HCT116 (cell line): Measurements from ENCODE around the gene MCF2L. TPM values are rescaled to one million over a fixed set of nuclear protein-coding genes. Genes with fewer than 3 reads are reported as not detected.

Experiments used
- ATAC-seq: fragments of 200-7000 bp; cut with Tn5 transposase; 2 replicates; pipeline ENCODE4 v1.9.1; 2020; ENCODE audit warnings: mild to moderate bottlenecking, moderate library complexity
- BruUV-seq: library from RNA; stranded (reverse); fragments of 400-500 nt; replicated peaks from 2 replicates; lab custom pipeline; 2021; lab: Mats Ljungman, UMichigan
- CTCF ChIA-PET: fragments of 300-600 bp; sonication (Branson Sonifier 250); formaldehyde crosslinking; loops from one replicate; lab custom pipeline; 2021; ENCODE audit warnings: antibody characterized with exemption; lab: Charles Lee
- POLR2A ChIA-PET: fragments of 300-600, 350-600 bp; sonication (Branson Sonifier 250); formaldehyde crosslinking; loops from one replicate; lab custom pipeline; 2021; ENCODE audit warnings: antibody characterized with exemption; lab: Charles Lee
- RAD21 ChIA-PET, 2 experiments: fragments of 300-600 bp; sonication (Branson Sonifier 250); formaldehyde crosslinking; loops; one replicate each; lab custom pipeline; 2023; ENCODE audit warnings: low total read pairs in 2 of 2; ENCODE audit not compliant: uncharacterized antibody in 2 of 2, unreplicated experiment in 2 of 2, low non-redundant PET in 1 of 2; lab: Charles Lee
- DNase-seq: peaks from one replicate; pipeline ENCODE4 v3.0.0-alpha.2; 2010; ENCODE audit warnings: low read depth, low spot score
- H2AFZ ChIP-seq: fragments of 200-600 bp; shearing (Covaris generic), sonication (generic); 2 replicates; pipeline ENCODE4 v1.6.1; 2017; ENCODE audit warnings: low read depth, mixed run types, mixed read lengths, antibody characterized with exemption, low read length; ENCODE audit not compliant: poor library complexity, severe bottlenecking
- H3K27ac ChIP-seq: 2 replicates; pipeline ENCODE4 v1.5.1; 2012; ENCODE audit warnings: low read depth, low read length
- H3K27me3 ChIP-seq: fragments of 200-600 bp; sonication (generic); 2 replicates; pipeline ENCODE4 v1.6.1; 2016; ENCODE audit warnings: mixed run types, low read length, mixed read lengths; ENCODE audit not compliant: insufficient read depth
- H3K36me3 ChIP-seq, 2 experiments: fragments of 200-500 bp in 1 of 2; fragments of 200-600 bp in 1 of 2; sonication (Bioruptor generic) in 1 of 2; sonication (generic) in 1 of 2; 2 replicates each; pipeline versions ENCODE4 v1.5.1 to v1.6.1; 2014 to 2016; ENCODE audit warnings: low read length in 2 of 2, inconsistent platforms in 1 of 2, mixed read lengths in 1 of 2, mixed run types in 1 of 2; ENCODE audit not compliant: insufficient read depth in 2 of 2, control insufficient read depth in 1 of 2
- H3K4me1 ChIP-seq, 2 experiments: fragments of 200-600 bp in 1 of 2; sonication (generic) in 1 of 2; 2 replicates each; pipeline versions ENCODE4 v1.5.1 to v1.6.1; 2012 to 2017; ENCODE audit warnings: low read length in 2 of 2, inconsistent platforms in 1 of 2, mild to moderate bottlenecking in 1 of 2, mixed read lengths in 1 of 2, mixed run types in 1 of 2, moderate library complexity in 1 of 2; ENCODE audit not compliant: insufficient read depth in 2 of 2, control insufficient read depth in 1 of 2
- H3K4me2 ChIP-seq: fragments of 200-600 bp; sonication (generic); 2 replicates; pipeline ENCODE4 v1.6.1; 2017; ENCODE audit warnings: mixed run types, low read length, mixed read lengths
- H3K4me3 ChIP-seq, 2 experiments: fragments of 200-600 bp in 1 of 2; sonication (generic) in 1 of 2; replicated peaks in 1 of 2; 2 replicates each; pipeline ENCODE4 v1.5.1; 2011 to 2016; ENCODE audit warnings: low read length in 2 of 2, control low read depth in 1 of 2, low read depth in 1 of 2, mild to moderate bottlenecking in 1 of 2, mixed read lengths in 1 of 2, mixed run types in 1 of 2
- H3K79me2 ChIP-seq: fragments of 200-600 bp; sonication (generic); 2 replicates; pipeline ENCODE4 v1.6.1; 2017; ENCODE audit warnings: mild to moderate bottlenecking, mixed run types, low read length, moderate library complexity, mixed read lengths; ENCODE audit not compliant: insufficient read depth
- H3K9ac ChIP-seq: fragments of 200-600 bp; sonication (generic); 2 replicates; pipeline ENCODE4 v1.6.1; 2016; ENCODE audit warnings: low read length, mixed read lengths
- H3K9me2 ChIP-seq: fragments of 200-600 bp; sonication (generic), shearing (Covaris generic); 2 replicates; pipeline ENCODE4 v1.6.1; 2017; ENCODE audit warnings: mixed run types, mild to moderate bottlenecking, moderate library complexity; ENCODE audit not compliant: insufficient read depth
- H3K9me3 ChIP-seq, 2 experiments: fragments of 200-500 bp in 1 of 2; fragments of 200-600 bp in 1 of 2; sonication (Bioruptor generic) in 1 of 2; sonication (generic) in 1 of 2; 2 replicates each; pipeline ENCODE4 v1.6.1; 2014 to 2017; ENCODE audit warnings: low read length in 2 of 2, mixed read lengths in 2 of 2, inconsistent platforms in 1 of 2, low read depth in 1 of 2, mild to moderate bottlenecking in 1 of 2, mixed run types in 1 of 2, moderate library complexity in 1 of 2; ENCODE audit not compliant: control insufficient read depth in 1 of 2, insufficient read depth in 1 of 2
- H4K20me1 ChIP-seq: fragments of 200-600 bp; sonication (generic), shearing (Covaris generic); 2 replicates; pipeline ENCODE4 v1.6.1; 2017; ENCODE audit warnings: mixed run types, mild to moderate bottlenecking, moderate library complexity; ENCODE audit not compliant: insufficient read depth
- EZH2 ChIP-seq: fragments of 200-600 bp; sonication (generic); IDR thresholded peaks from 2 replicates; pipeline ENCODE4 v1.6.1; 2017; ENCODE audit warnings: antibody characterized with exemption, mixed run types
- EZH2phosphoT487 ChIP-seq: fragments of 200-600 bp; IDR thresholded peaks from 2 replicates; pipeline ENCODE4 v1.6.1; 2018; ENCODE audit warnings: antibody characterized with exemption, borderline replicate concordance
- POLR2AphosphoS5 ChIP-seq: IDR thresholded peaks from 2 replicates; pipeline ENCODE4 v1.6.1; 2011; ENCODE audit warnings: mild to moderate bottlenecking, low read depth, low read length, moderate library complexity
- intact Hi-C: fragments of 100-400 bp; cut with micrococcal nuclease; formaldehyde crosslinking; loops from 2 replicates; pipeline ENCODE4 v1.10.0; 2022
- total RNA-seq: library from RNA; stranded (reverse); gene quantifications from one replicate; pipeline ENCODE4 v1.2.1, GENCODE V29; 2021; ENCODE audit not compliant: unreplicated experiment

The MCF2L gene
- total RNA-seq, 1 experiment from 2014 or later, result 19.3 TPM

- Histone ChIP-seq H2AFZ (no peak overlapping the region), H3K4me1 (peaks cover 13 to 19% of the 10 kb centered on the region in 2 experiments; a peak in 3 of 4 replicates), H3K9ac (no peak overlapping the region), H3K9me2 (no peaks in the 10 kb centered on the region), H3K9me3 (no peaks in the 10 kb centered on the region; a peak in 1 of 4 replicates), H3K4me2 (no peak overlapping the region), H4K20me1 (no peaks in the 10 kb centered on the region), H3K4me3 (no peak overlapping the region), H3K27ac (no peak overlapping the region), H3K27me3 (no peaks in the 10 kb centered on the region), H3K36me3 (no peaks in the 10 kb centered on the region), H3K79me2 (no peaks in the 10 kb centered on the region)
- ATAC-seq, result no peak
- ChIA-PET POLR2A (no interaction called here), RAD21 (no interaction called here), CTCF (no interaction called here)
- BruUV-seq, result no TSS peak
- intact Hi-C loops, result no loop called here
- DNase-seq, result no peak
- TF ChIP-seq POLR2AphosphoS5, result no peak
Measured at GRCh38 chr13:113058988-113059850, 90.2 kb downstream of the MCF2L start.

DNA sequence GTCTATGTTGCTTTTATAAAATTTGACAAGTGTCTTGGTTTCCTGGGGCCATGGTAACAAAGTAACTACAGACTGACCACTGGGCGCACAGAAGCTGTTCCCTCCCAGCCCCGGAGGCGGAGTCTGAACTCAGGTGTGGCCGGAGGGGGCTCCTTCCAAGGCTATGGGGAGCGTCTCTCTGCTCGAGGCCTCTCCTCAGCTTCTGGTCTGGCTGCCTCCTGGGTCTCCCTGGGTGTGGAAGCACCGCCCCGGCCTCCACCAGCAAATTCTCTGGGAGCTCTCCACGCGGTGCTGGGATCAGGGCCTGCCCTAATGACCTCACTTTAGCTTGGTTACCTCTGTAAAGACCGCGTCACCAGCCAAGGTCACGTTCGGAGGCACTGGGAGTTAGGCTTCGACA, 90.9 kb downstream of the MCF2L start:
- H2AFZ ChIP-seq, result no peak overlapping the region
- intact Hi-C loops, result no loop called here
- no TSS peak for BruUV-seq
- DNase-seq (no peak), ATAC-seq (no peak)
- no peak overlapping the region for H3K4me2 ChIP-seq
- no peak overlapping the region for H3K4me3 ChIP-seq
- H3K4me1 ChIP-seq, result peaks cover 18 to 23% of the 10 kb centered on the region in 2 experiments
- no peaks in the 10 kb centered on the region for H3K79me2 ChIP-seq
- no peak overlapping the region for H3K27ac ChIP-seq
- no peaks in the 10 kb centered on the region for H3K27me3 ChIP-seq
- no peaks in the 10 kb centered on the region for H3K9me2 ChIP-seq
- ChIA-PET POLR2A (no interaction called here), CTCF (no interaction called here), RAD21 (no interaction called here)
- no peaks in the 10 kb centered on the region for H4K20me1 ChIP-seq
- TF ChIP-seq EZH2phosphoT487 (no peak), EZH2 (no peak)
- H3K9ac ChIP-seq, result no peak overlapping the region
- no peaks in the 10 kb centered on the region; a peak in 1 of 4 replicates for H3K9me3 ChIP-seq
- H3K36me3 ChIP-seq, result no peaks in the 10 kb centered on the region
